Caco-2 (cell line): ENCODE data around the gene ACAD11. TPM values are rescaled to one million over a fixed set of nuclear protein-coding genes. Genes with fewer than 3 reads are reported as not detected.

ENCODE experiments used
- BruUV-seq: library from RNA; stranded (reverse); fragments of 400-500 nt; replicated peaks from 2 replicates; lab custom pipeline; 2021; lab: Mats Ljungman, UMichigan
- CTCF ChIA-PET: fragments of 300-600 bp; sonication (Branson Sonifier 250); formaldehyde crosslinking; loops from one replicate; lab custom pipeline; 2022; ENCODE audit warnings: antibody characterized with exemption; lab: Charles Lee
- POLR2A ChIA-PET: fragments of 300-600 bp; sonication (Branson Sonifier 250); formaldehyde crosslinking; loops from one replicate; lab custom pipeline; 2022; ENCODE audit warnings: antibody characterized with exemption; lab: Charles Lee
- DNase-seq, 2 experiments: peaks; one replicate each; pipeline versions ENCODE4 v3.0.0 to v3.0.0-alpha.2; 2020 to 2022
- H3K27me3 ChIP-seq: replicated peaks from 2 replicates; pipeline ENCODE4 v1.6.0; 2011; ENCODE audit warnings: low read length; ENCODE audit not compliant: control insufficient read depth, insufficient read depth
- H3K36me3 ChIP-seq: 2 replicates; pipeline ENCODE4 v1.5.1; 2011; ENCODE audit warnings: low read length; ENCODE audit not compliant: control insufficient read depth, insufficient read depth
- H3K4me1 ChIP-seq: fragments of 250-450 bp; sonication (Bioruptor Pico); 2 replicates; pipeline ENCODE4 v1.5.1; 2020; ENCODE audit warnings: mild to moderate bottlenecking
- H3K4me3 ChIP-seq: 2 replicates; pipeline ENCODE4 v1.5.1; 2011; ENCODE audit warnings: low read depth, mild to moderate bottlenecking, control low read depth, low read length
- H3K9me3 ChIP-seq: fragments of 250-450 bp; sonication (Bioruptor Pico); 2 replicates; pipeline ENCODE4 v1.5.1; 2020; ENCODE audit warnings: mild to moderate bottlenecking, moderate library complexity
- H3K27ac Mint-ChIP-seq: one replicate; pipeline ENCODE4 v1.8.0; 2022; ENCODE audit warnings: mixed read lengths; ENCODE audit not compliant: unreplicated experiment
- H3K27me3 Mint-ChIP-seq: one replicate; pipeline ENCODE4 v1.8.0; 2022; ENCODE audit warnings: mixed read lengths; ENCODE audit not compliant: insufficient read depth, unreplicated experiment
- H3K36me3 Mint-ChIP-seq: one replicate; pipeline ENCODE4 v1.8.0; 2022; ENCODE audit warnings: mild to moderate bottlenecking, mixed read lengths; ENCODE audit not compliant: insufficient read depth, unreplicated experiment
- H3K4me1 Mint-ChIP-seq: one replicate; pipeline ENCODE4 v1.8.0; 2022; ENCODE audit warnings: low read depth, mixed read lengths; ENCODE audit not compliant: unreplicated experiment
- H3K4me3 Mint-ChIP-seq: one replicate; pipeline ENCODE4 v1.8.0; 2022; ENCODE audit warnings: mild to moderate bottlenecking, moderate library complexity, mixed read lengths; ENCODE audit not compliant: unreplicated experiment
- H3K9me3 Mint-ChIP-seq: one replicate; pipeline ENCODE4 v1.8.0; 2022; ENCODE audit warnings: mixed read lengths; ENCODE audit not compliant: unreplicated experiment
- CTCF ChIP-seq, 2 experiments: fragments of 200-600 bp in 1 of 2; IDR thresholded peaks; 1 replicate in 1 of 2; 2 replicates in 1 of 2; pipeline versions ENCODE4 v1.5.1 to v1.8.0; 2011 to 2022; ENCODE audit warnings: antibody characterized with exemption in 1 of 2, control low read depth in 1 of 2, inconsistent platforms in 1 of 2, low read depth in 1 of 2, low read length in 1 of 2, mild to moderate bottlenecking in 1 of 2, moderate library complexity in 1 of 2; ENCODE audit not compliant: insufficient read depth in 1 of 2, severe bottlenecking in 1 of 2, unreplicated experiment in 1 of 2
- intact Hi-C: fragments of 100-400 bp; cut with micrococcal nuclease; formaldehyde crosslinking; loops from one replicate; pipeline ENCODE4 v1.10.0; 2022; ENCODE audit not compliant: unreplicated experiment
- total RNA-seq: library from RNA; stranded (reverse); gene quantifications from 2 replicates; pipeline ENCODE4 v1.2.3, GENCODE V29; 2022

ACAD11 gene
- total RNA-seq, 1 experiment from 2014 or later, result 33.0 TPM

DNA sequence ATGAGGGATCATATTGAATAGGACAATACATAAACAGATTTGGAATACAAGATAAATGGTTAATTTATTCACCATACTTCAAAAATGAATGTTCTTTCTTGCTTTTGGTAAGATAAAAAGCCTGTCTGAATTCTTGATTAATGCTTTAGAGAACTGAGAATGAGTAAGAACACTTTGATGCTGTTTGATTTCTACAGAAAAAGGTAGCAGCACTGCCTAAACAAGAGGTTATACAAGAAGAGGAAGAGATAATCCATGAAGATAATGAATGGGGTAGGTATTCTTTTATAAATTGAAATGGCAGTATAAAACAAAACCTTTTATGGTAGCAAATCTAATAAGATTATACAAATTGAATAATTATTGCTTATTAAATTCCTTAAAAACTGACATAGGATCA, 15.8 kb upstream of the ACAD11 start:
- H3K9me3 Mint-ChIP-seq, result no peaks in the 10 kb centered on the region
- intact Hi-C loops, result no loop called here
- no peak overlapping the region for H3K27ac Mint-ChIP-seq
- no peak for DNase-seq
- no peaks in the 10 kb centered on the region for H3K4me1 Mint-ChIP-seq
- BruUV-seq, result no TSS peak
- ChIA-PET CTCF (no interaction called here), POLR2A (no interaction called here)
- Histone ChIP-seq H3K9me3 (no peaks in the 10 kb centered on the region), H3K27me3 (no peaks in the 10 kb centered on the region), H3K36me3 (no peaks in the 10 kb centered on the region), H3K4me3 (no peak overlapping the region), H3K4me1 (0 out of 2 replicates have a peak, but pooled peaks cover 7% of the 10 kb centered on the region)
- TF ChIP-seq CTCF (IDR thresholded peaks at IDR 0.05; ENCODE audit: insufficient read depth in 1 of 2, low read depth in 1 of 2, low read length in 1 of 2, severe bottlenecking in 1 of 2, unreplicated experiment in 1 of 2), result no peak
- no peak overlapping the region for H3K4me3 Mint-ChIP-seq
- H3K27me3 Mint-ChIP-seq, result no peaks in the 10 kb centered on the region
- H3K36me3 Mint-ChIP-seq, result peaks cover 48% of the 10 kb centered on the region

GRCh38 chr3:132669256-132669777, 9.7 kb upstream of the ACAD11 start:
- no peak overlapping the region for H3K4me3 Mint-ChIP-seq
- BruUV-seq, result no TSS peak
- no peaks in the 10 kb centered on the region for H3K9me3 Mint-ChIP-seq
- H3K4me1 ChIP-seq, result peaks cover 21% of the 10 kb centered on the region; the same call in 1 of the 2 replicates
- no peak for DNase-seq
- H3K36me3 Mint-ChIP-seq, result peaks cover 26% of the 10 kb centered on the region
- no peak overlapping the region for H3K4me3 ChIP-seq
- intact Hi-C loops, result no loop called here
- no peaks in the 10 kb centered on the region for H3K27me3 Mint-ChIP-seq
- H3K27me3 ChIP-seq, result no peaks in the 10 kb centered on the region
- CTCF ChIA-PET, result no interaction called here
- peaks cover 10% of the 10 kb centered on the region for H3K4me1 Mint-ChIP-seq
- no peaks in the 10 kb centered on the region for H3K9me3 ChIP-seq
- no peak overlapping the region for H3K27ac Mint-ChIP-seq
- H3K36me3 ChIP-seq, result 0 out of 2 replicates have a peak, but pooled peaks cover 2% of the 10 kb centered on the region
- no peak for TF ChIP-seq CTCF (IDR thresholded peaks at IDR 0.05; ENCODE audit: insufficient read depth in 1 of 2, low read depth in 1 of 2, low read length in 1 of 2, severe bottlenecking in 1 of 2, unreplicated experiment in 1 of 2)
- POLR2A ChIA-PET, result no interaction called here

DNA sequence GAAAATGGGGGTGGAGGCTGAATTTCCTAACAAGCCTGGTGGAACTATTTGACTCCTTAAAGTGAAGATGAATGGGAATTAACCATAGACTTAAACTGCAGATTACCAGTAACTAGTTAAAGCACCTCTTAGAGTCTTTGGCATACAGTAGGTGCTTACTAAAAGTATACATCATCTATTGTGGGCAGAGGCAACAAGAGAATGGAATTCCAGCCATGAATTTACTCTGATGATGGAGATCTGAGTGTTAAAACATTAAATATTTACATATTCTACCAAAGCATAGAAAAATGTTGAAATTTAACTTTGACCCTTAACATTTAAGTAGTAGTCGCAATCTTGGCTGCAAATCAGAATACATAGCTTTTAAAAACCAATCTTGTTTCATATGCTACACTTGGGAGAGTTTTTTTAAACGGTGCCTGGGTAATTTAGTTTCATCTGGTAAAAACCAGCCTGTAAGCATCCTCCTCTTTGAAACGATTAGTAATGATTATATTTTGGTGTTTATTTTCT, 5.7 kb upstream of the ACAD11 start:
- H3K36me3 Mint-ChIP-seq, result peaks cover 25% of the 10 kb centered on the region
- H3K27me3 Mint-ChIP-seq, result no peaks in the 10 kb centered on the region
- intact Hi-C loops, result no loop called here
- no peak overlapping the region for H3K4me3 Mint-ChIP-seq
- peaks cover 24% of the 10 kb centered on the region for H3K4me1 ChIP-seq
- 0 out of 2 replicates have a peak, but pooled peaks cover 2% of the 10 kb centered on the region for H3K36me3 ChIP-seq
- H3K27ac Mint-ChIP-seq, result no peak overlapping the region
- H3K9me3 Mint-ChIP-seq, result no peaks in the 10 kb centered on the region
- DNase-seq, result no peak
- no peak for TF ChIP-seq CTCF (IDR thresholded peaks at IDR 0.05; ENCODE audit: insufficient read depth in 1 of 2, low read depth in 1 of 2, low read length in 1 of 2, severe bottlenecking in 1 of 2, unreplicated experiment in 1 of 2)
- H3K27me3 ChIP-seq, result no peaks in the 10 kb centered on the region
- ChIA-PET POLR2A (no interaction called here), CTCF (no interaction called here)
- no peaks in the 10 kb centered on the region for H3K9me3 ChIP-seq
- peaks cover 22% of the 10 kb centered on the region for H3K4me1 Mint-ChIP-seq
- no TSS peak for BruUV-seq
- H3K4me3 ChIP-seq, result no peak overlapping the region
